ENCODE measurements around the gene CLSTN2.

Gene CLSTN2

DNA sequence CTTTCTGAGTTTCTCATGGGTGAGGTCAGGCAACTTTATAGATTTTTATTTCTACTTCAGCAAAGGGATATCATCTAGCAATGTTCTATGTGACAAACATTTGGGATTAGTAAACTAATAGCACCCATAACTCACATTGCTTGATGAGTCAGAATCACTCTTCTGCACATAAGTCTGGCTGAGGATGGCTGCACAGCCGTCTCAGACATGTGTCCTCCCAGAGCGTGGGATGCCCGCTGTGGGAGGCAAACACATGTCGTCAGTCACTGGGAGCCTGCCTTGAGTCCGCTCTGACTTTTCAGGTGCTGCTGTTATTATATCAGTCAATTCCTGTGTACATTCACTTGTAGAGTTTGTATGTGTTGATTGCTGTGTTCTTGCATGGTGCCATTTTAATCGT, 512.2 kb downstream of the CLSTN2 start:
- no peaks in the 10 kb centered on the region for H3K36me3 ChIP-seq (ENCODE audit: control insufficient read depth in 1 of 2, insufficient read depth in 2 of 2, low read length in 2 of 2)

DNA sequence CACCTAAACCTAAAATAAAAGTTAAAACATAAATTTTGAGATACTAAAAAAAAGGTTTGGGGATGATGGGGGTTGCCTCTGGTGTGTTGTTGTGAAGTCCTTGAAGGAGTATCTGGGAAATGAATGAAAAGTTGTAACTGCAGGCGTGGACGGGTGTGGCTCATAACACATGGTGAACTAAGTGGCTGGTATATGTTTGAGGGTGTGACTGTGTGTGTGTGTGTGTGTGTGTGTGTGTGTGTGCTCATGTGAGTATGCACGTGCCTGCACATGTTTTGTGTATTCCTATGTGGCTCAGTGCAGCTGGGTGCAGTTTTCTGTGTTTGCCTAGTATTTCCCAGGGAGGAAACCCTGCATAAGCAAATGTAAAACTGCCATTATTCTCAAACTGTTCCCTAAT, 513.0 kb downstream of the CLSTN2 start:
- Histone ChIP-seq H3K27ac (ENCODE audit: low read depth, low read length) (no peak overlapping the region), H3K4me3 (ENCODE audit: low read depth in 1 of 2, low read length in 2 of 2) (no peak overlapping the region), H3K9ac (ENCODE audit: low read depth in 1 of 2, low read length in 2 of 2) (no peak overlapping the region), H3K27me3 (ENCODE audit: control insufficient read depth in 1 of 2, insufficient read depth in 2 of 2, low read length in 2 of 2) (no peaks in the 10 kb centered on the region), H3K4me1 (ENCODE audit: control insufficient read depth in 1 of 2, insufficient read depth in 2 of 2, low read length in 2 of 2) (no peaks in the 10 kb centered on the region), H3K36me3 (ENCODE audit: control insufficient read depth in 1 of 2, insufficient read depth in 2 of 2, low read length in 2 of 2) (no peaks in the 10 kb centered on the region), H3K9me3 (ENCODE audit: control insufficient read depth in 1 of 2, low read length in 2 of 2) (no peaks in the 10 kb centered on the region)

More for the DNA sequence above, 512.2 kb downstream of the CLSTN2 start:
- no peak overlapping the region for H3K27ac ChIP-seq (ENCODE audit: low read depth, low read length)
- no peak overlapping the region for H3K4me3 ChIP-seq (ENCODE audit: low read depth in 1 of 2, low read length in 2 of 2)
- no peaks in the 10 kb centered on the region for H3K9me3 ChIP-seq (ENCODE audit: control insufficient read depth in 1 of 2, low read length in 2 of 2)
- no peaks in the 10 kb centered on the region for H3K4me1 ChIP-seq (ENCODE audit: control insufficient read depth in 1 of 2, insufficient read depth in 2 of 2, low read length in 2 of 2)
- no peak overlapping the region for H3K9ac ChIP-seq (ENCODE audit: low read depth in 1 of 2, low read length in 2 of 2)
- H3K27me3 ChIP-seq (ENCODE audit: control insufficient read depth in 1 of 2, insufficient read depth in 2 of 2, low read length in 2 of 2): no peaks in the 10 kb centered on the region

DNA sequence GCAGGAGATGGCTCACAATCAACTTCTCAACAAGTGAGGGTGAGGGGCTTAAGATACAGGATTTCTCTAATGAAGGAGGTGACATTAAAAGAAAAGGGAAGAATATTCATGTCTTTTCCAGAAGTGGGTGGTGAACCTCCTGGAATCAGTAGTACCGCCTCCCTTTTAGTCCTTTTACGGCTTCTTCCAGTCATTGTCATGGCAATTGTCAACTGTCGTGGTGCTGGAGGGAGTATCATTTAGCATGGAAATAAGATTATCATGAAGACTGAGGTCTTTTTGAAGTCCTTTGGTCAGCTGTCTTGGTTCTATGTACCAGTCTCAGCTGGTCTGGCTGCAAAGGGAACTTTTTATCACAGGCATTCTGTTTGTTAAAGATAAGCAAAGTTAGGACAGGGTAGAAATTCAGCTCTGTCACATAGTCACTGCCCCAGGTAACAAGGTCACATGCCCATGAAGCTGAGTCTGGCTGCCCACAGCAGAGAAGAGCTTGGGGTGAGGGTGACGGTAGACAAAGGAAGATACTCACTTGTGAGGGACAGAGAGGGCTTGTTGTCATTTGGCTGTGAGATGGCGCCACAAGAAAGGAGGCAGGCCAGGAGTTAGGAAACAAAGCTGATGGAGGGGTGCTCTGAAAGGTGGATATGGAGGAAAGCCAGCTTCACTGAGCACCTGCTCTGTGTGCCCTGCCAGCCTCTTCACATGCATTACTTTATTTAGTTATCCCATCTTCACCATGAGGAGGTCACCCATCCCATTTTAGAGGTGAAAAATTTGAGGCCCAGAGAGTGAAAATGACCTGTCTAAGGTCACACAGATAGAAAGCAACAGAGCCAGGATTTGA, 514.6 kb downstream of the CLSTN2 start:
- no peaks in the 10 kb centered on the region for H3K4me1 ChIP-seq (ENCODE audit: control insufficient read depth in 1 of 2, insufficient read depth in 2 of 2, low read length in 2 of 2)
- no peaks in the 10 kb centered on the region for H3K36me3 ChIP-seq (ENCODE audit: control insufficient read depth in 1 of 2, insufficient read depth in 2 of 2, low read length in 2 of 2)
- H3K4me3 ChIP-seq (ENCODE audit: low read depth in 1 of 2, low read length in 2 of 2): no peak overlapping the region
- H3K27me3 ChIP-seq (ENCODE audit: control insufficient read depth in 1 of 2, insufficient read depth in 2 of 2, low read length in 2 of 2): no peaks in the 10 kb centered on the region
- H3K9me3 ChIP-seq (ENCODE audit: control insufficient read depth in 1 of 2, low read length in 2 of 2): no peaks in the 10 kb centered on the region
- no peak overlapping the region for H3K9ac ChIP-seq (ENCODE audit: low read depth in 1 of 2, low read length in 2 of 2)
- H3K27ac ChIP-seq (ENCODE audit: low read depth, low read length): no peak overlapping the region

DNA sequence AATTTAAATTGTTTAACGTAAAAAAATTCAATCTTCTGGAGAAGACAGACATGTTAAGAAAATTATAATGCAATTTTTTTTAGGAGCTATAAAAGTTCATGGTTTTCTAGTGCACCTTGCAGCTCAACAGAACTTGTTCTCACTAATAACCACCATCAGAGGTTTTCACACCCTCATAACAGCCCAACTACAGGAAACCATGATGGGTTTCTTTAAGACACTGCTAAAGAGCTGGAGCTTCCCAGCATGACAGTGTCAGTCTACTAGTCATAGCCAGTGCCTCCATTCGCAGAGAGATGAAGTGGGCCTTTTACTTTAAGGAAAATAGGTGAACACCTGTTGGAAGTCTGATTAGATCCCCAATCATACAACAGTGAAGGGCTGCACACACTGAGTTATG, 518.8 kb downstream of the CLSTN2 start:
- Histone ChIP-seq H3K27me3 (ENCODE audit: control insufficient read depth in 1 of 2, insufficient read depth in 2 of 2, low read length in 2 of 2) (no peaks in the 10 kb centered on the region), H3K9me3 (ENCODE audit: control insufficient read depth in 1 of 2, low read length in 2 of 2) (no peaks in the 10 kb centered on the region), H3K9ac (ENCODE audit: low read depth in 1 of 2, low read length in 2 of 2) (no peak overlapping the region), H3K36me3 (ENCODE audit: control insufficient read depth in 1 of 2, insufficient read depth in 2 of 2, low read length in 2 of 2) (no peaks in the 10 kb centered on the region), H3K4me3 (ENCODE audit: low read depth in 1 of 2, low read length in 2 of 2) (no peak overlapping the region), H3K27ac (ENCODE audit: low read depth, low read length) (no peak overlapping the region), H3K4me1 (ENCODE audit: control insufficient read depth in 1 of 2, insufficient read depth in 2 of 2, low read length in 2 of 2) (no peaks in the 10 kb centered on the region)

DNA sequence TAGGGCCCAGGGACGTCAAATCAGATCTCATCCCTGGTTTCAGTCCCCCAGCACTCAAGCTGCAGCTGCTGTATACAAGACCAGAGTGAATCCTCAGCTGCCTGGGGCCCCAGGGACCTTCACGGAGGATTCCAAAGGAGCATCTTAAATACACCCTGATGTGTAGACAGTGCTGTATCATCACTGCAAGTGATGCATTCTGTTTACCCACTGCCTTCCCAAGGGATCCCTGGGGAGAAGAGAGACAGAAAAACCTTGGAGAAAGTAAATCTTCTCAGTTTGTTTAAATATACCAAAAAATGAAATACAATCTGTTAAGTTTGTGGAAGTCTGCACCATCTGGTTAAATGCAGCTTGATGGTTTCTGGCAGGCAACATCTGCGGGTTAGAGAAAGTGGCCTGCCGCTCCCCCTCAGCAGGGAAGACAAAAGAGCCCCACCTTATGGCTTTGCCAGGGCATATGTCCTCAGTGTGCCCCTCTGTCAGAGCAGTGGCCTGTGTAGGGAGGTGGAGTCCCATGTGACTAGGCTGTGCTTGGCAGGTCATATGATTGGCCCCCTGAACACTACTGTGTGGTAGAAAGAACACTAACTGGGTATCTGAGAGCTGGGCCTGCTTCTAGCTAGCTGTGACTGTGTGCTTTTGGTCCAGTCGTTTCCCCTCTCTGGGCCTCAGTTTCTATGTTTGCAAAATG, 520.7 kb downstream of the CLSTN2 start:
- Histone ChIP-seq H3K9ac (ENCODE audit: low read depth in 1 of 2, low read length in 2 of 2) (no peak overlapping the region), H3K4me3 (ENCODE audit: low read depth in 1 of 2, low read length in 2 of 2) (no peak overlapping the region), H3K27ac (ENCODE audit: low read depth, low read length) (no peak overlapping the region), H3K9me3 (ENCODE audit: control insufficient read depth in 1 of 2, low read length in 2 of 2) (no peaks in the 10 kb centered on the region), H3K36me3 (ENCODE audit: control insufficient read depth in 1 of 2, insufficient read depth in 2 of 2, low read length in 2 of 2) (no peaks in the 10 kb centered on the region), H3K4me1 (ENCODE audit: control insufficient read depth in 1 of 2, insufficient read depth in 2 of 2, low read length in 2 of 2) (no peaks in the 10 kb centered on the region), H3K27me3 (ENCODE audit: control insufficient read depth in 1 of 2, insufficient read depth in 2 of 2, low read length in 2 of 2) (no peaks in the 10 kb centered on the region)

DNA sequence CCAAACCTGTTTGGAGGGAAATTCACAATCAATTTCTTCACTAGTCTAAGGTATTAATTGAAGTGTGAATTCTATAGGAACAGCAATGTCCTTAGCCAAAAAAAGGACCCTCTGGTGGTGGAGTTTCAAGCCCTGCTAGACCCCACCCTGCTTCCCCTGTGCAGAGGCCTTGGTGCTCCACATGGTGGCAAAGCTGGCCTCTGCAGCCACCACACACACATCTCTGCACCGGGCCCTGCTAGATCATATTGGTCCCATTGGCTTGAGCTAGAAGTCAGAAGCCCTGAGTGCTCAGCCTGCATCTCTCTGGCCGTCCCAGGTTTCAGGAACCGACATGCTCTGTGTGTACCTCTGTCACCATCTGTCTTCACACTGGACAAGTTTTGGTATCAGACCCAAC, 522.0 kb downstream of the CLSTN2 start:
- H3K36me3 ChIP-seq (ENCODE audit: control insufficient read depth in 1 of 2, insufficient read depth in 2 of 2, low read length in 2 of 2): no peaks in the 10 kb centered on the region
- H3K27me3 ChIP-seq (ENCODE audit: control insufficient read depth in 1 of 2, insufficient read depth in 2 of 2, low read length in 2 of 2): no peaks in the 10 kb centered on the region
- H3K4me1 ChIP-seq (ENCODE audit: control insufficient read depth in 1 of 2, insufficient read depth in 2 of 2, low read length in 2 of 2): no peaks in the 10 kb centered on the region

DNA sequence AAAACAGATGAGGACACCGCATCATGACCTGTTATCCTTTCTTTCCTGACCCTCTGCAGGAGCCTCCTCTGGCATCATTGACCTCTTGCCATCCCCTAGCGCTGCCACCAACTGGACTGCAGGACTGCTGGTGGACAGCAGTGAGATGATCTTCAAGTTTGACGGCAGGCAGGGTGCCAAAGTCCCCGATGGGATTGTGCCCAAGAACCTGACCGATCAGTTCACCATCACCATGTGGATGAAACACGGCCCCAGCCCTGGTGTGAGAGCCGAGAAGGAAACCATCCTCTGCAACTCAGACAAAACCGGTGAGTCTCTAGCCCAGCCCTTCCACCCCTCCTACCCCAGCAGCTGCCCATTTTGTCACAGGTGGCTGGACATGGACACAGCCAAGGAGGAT, 524.5 kb downstream of the CLSTN2 start:
- H3K36me3 ChIP-seq (ENCODE audit: control insufficient read depth in 1 of 2, insufficient read depth in 2 of 2, low read length in 2 of 2): no peaks in the 10 kb centered on the region
- no peaks in the 10 kb centered on the region for H3K27me3 ChIP-seq (ENCODE audit: control insufficient read depth in 1 of 2, insufficient read depth in 2 of 2, low read length in 2 of 2)

More for the DNA sequence above, 522.0 kb downstream of the CLSTN2 start:
- Histone ChIP-seq H3K27ac (ENCODE audit: low read depth, low read length) (no peak overlapping the region), H3K9me3 (ENCODE audit: control insufficient read depth in 1 of 2, low read length in 2 of 2) (no peaks in the 10 kb centered on the region), H3K4me3 (ENCODE audit: low read depth in 1 of 2, low read length in 2 of 2) (no peak overlapping the region), H3K9ac (ENCODE audit: low read depth in 1 of 2, low read length in 2 of 2) (no peak overlapping the region)

DNA sequence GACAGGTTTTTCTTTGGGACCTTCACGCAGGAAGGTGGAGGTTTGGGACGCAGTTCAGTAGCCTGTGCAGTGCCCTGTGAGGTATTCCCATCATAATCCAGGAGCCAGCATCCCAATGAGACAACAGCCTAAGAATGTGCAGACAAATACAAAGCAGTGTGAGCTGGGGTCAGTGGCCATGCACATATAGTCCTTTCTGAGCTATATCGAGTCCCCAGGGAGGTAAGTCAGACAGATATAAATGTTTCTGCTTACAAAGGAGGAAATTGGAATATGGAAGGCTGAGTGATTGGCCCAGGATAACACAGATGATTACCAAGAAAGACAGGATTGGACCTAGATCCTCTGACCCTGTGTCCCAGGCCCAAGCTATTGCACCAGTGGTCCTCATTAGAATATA, 526.3 kb downstream of the CLSTN2 start:
- Histone ChIP-seq H3K9me3 (ENCODE audit: control insufficient read depth in 1 of 2, low read length in 2 of 2) (no peaks in the 10 kb centered on the region), H3K27me3 (ENCODE audit: control insufficient read depth in 1 of 2, insufficient read depth in 2 of 2, low read length in 2 of 2) (no peaks in the 10 kb centered on the region), H3K4me1 (ENCODE audit: control insufficient read depth in 1 of 2, insufficient read depth in 2 of 2, low read length in 2 of 2) (no peaks in the 10 kb centered on the region), H3K9ac (ENCODE audit: low read depth in 1 of 2, low read length in 2 of 2) (no peak overlapping the region), H3K27ac (ENCODE audit: low read depth, low read length) (no peak overlapping the region), H3K4me3 (ENCODE audit: low read depth in 1 of 2, low read length in 2 of 2) (no peak overlapping the region), H3K36me3 (ENCODE audit: control insufficient read depth in 1 of 2, insufficient read depth in 2 of 2, low read length in 2 of 2) (no peaks in the 10 kb centered on the region)

More for the DNA sequence above, 524.5 kb downstream of the CLSTN2 start:
- H3K4me3 ChIP-seq (ENCODE audit: low read depth in 1 of 2, low read length in 2 of 2): no peak overlapping the region
- H3K27ac ChIP-seq (ENCODE audit: low read depth, low read length): no peak overlapping the region
- H3K9me3 ChIP-seq (ENCODE audit: control insufficient read depth in 1 of 2, low read length in 2 of 2): no peaks in the 10 kb centered on the region
- no peaks in the 10 kb centered on the region for H3K4me1 ChIP-seq (ENCODE audit: control insufficient read depth in 1 of 2, insufficient read depth in 2 of 2, low read length in 2 of 2)
- H3K9ac ChIP-seq (ENCODE audit: low read depth in 1 of 2, low read length in 2 of 2): no peak overlapping the region

DNA sequence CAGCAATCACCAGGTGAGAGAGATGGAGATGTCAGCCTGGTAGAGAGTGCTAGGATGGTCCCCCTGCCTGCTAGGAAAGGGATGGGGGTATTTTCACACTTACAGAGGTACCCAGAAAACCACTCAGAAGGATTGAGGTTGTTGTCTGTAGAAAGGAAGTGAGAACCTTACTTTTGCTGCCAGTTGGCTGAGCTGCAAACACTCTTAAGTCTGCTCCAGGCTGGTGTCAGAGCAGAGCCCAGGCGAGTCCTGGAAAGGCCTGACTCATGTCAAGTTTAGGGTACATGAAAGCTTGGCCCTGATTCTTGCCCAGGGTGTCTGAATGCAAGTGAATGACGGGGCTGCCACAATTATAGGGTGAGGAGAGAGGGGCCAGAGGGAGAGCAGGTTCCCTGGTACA, 528.4 kb downstream of the CLSTN2 start:
- Histone ChIP-seq H3K36me3 (ENCODE audit: control insufficient read depth in 1 of 2, insufficient read depth in 2 of 2, low read length in 2 of 2) (no peaks in the 10 kb centered on the region), H3K4me3 (ENCODE audit: low read depth in 1 of 2, low read length in 2 of 2) (no peak overlapping the region), H3K9me3 (ENCODE audit: control insufficient read depth in 1 of 2, low read length in 2 of 2) (no peaks in the 10 kb centered on the region), H3K27me3 (ENCODE audit: control insufficient read depth in 1 of 2, insufficient read depth in 2 of 2, low read length in 2 of 2) (no peaks in the 10 kb centered on the region), H3K27ac (ENCODE audit: low read depth, low read length) (no peak overlapping the region), H3K9ac (ENCODE audit: low read depth in 1 of 2, low read length in 2 of 2) (no peak overlapping the region), H3K4me1 (ENCODE audit: control insufficient read depth in 1 of 2, insufficient read depth in 2 of 2, low read length in 2 of 2) (no peaks in the 10 kb centered on the region)

DNA sequence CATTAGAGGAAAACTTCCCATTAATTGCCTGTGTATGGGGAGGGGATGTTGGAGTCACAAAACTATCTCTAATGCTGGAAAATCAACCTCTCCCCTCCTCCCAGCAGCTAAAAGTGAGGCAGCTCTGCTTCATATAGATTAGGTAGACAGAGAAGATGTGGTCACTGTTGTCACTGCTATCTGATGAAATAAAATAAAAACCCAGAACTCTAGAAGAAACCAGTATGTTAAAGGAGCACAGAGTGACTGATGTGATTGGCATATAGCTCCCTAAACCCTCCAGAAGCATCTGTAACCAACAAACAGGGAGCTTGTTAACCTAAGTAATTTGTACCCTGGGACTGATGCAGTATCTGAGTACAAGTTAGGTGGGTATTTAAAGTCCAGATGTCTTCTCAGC, 531.0 kb downstream of the CLSTN2 start:
- no peak overlapping the region for H3K9ac ChIP-seq (ENCODE audit: low read depth in 1 of 2, low read length in 2 of 2)
- H3K27me3 ChIP-seq (ENCODE audit: control insufficient read depth in 1 of 2, insufficient read depth in 2 of 2, low read length in 2 of 2): no peaks in the 10 kb centered on the region

More for the DNA sequence above, 531.0 kb downstream of the CLSTN2 start:
- no peaks in the 10 kb centered on the region for H3K4me1 ChIP-seq (ENCODE audit: control insufficient read depth in 1 of 2, insufficient read depth in 2 of 2, low read length in 2 of 2)
- H3K27ac ChIP-seq (ENCODE audit: low read depth, low read length): no peak overlapping the region
- no peak overlapping the region for H3K4me3 ChIP-seq (ENCODE audit: low read depth in 1 of 2, low read length in 2 of 2)
- H3K9me3 ChIP-seq (ENCODE audit: control insufficient read depth in 1 of 2, low read length in 2 of 2): no peaks in the 10 kb centered on the region
- H3K36me3 ChIP-seq (ENCODE audit: control insufficient read depth in 1 of 2, insufficient read depth in 2 of 2, low read length in 2 of 2): no peaks in the 10 kb centered on the region

Measured in duodenal mucosa (tissue), 2 donors.